Measurements from ENCODE around the gene TSC2.

DNA sequence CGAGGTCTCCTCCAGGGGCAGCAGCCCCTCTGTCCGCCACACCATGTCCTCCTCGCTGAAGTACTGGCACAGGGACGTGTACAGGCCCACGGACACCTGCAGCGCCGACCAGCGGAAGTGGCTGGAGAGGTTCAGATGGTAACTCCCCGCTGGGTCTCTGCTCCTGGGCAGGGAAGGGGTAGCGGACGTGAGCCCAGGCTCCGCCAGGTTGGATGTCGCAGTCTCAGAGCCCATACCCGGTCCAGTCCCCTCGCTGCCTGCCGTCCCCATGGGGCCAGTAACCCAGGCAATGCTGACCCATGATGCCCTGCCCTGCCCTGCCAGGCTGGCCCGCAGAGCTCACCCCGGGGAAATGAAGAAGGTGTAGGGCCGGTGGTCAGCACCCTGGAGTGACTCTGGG is 54.7 kb downstream of the TSC2 start:
- TF ChIP-seq, protein P1, sequence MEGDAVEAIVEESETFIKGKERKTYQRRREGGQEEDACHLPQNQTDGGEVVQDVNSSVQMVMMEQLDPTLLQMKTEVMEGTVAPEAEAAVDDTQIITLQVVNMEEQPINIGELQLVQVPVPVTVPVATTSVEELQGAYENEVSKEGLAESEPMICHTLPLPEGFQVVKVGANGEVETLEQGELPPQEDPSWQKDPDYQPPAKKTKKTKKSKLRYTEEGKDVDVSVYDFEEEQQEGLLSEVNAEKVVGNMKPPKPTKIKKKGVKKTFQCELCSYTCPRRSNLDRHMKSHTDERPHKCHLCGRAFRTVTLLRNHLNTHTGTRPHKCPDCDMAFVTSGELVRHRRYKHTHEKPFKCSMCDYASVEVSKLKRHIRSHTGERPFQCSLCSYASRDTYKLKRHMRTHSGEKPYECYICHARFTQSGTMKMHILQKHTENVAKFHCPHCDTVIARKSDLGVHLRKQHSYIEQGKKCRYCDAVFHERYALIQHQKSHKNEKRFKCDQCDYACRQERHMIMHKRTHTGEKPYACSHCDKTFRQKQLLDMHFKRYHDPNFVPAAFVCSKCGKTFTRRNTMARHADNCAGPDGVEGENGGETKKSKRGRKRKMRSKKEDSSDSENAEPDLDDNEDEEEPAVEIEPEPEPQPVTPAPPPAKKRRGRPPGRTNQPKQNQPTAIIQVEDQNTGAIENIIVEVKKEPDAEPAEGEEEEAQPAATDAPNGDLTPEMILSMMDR (IDR thresholded peaks at IDR 0.05): no peak
- TF ChIP-seq POLR2AphosphoS5 (IDR thresholded peaks at IDR 0.05) (no peak), EP300 (IDR thresholded peaks at IDR 0.05) (no peak)
